Measurements from ENCODE around the gene SLC16A9.
A peak's percentile ranks its signal among the peaks of the same experiment; 100 is the strongest.
"Not testable (repeated sequence)": the region's sequence is repeated elsewhere in the genome, so short reads cannot be mapped to it uniquely, and the experiment has no call there.

The SLC16A9 gene

DNA sequence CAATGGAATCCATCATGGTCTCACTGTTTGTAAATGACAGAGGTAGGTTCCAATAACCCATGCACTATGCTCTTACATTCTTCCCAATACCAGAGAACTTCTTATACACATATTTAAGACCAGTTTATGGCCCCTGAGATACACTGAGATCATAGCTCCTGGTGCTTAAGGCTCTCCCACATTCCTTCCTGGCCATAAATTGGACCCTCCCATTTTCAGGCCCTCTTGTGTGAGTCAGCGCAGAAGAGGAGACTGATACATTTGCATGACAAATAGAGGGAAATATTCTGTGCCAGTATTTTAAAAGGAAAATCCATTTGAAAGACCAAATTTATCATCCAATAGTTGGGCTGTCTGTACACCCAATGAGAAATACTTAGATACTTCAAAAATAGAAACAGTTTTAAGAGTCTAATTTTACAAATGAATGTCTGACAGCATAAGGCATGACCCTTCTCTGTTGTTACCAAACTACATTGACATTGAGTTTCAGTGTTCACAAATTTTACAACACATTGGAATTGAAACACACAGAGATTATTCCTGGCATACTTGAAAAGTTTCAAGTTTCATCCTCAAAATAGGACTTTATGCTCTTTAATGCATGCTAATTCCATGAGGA lies 35.3 kb downstream of the SLC16A9 start:
- peak; percentile 44 for DNase-seq (ENCODE audit: low read depth)

DNA sequence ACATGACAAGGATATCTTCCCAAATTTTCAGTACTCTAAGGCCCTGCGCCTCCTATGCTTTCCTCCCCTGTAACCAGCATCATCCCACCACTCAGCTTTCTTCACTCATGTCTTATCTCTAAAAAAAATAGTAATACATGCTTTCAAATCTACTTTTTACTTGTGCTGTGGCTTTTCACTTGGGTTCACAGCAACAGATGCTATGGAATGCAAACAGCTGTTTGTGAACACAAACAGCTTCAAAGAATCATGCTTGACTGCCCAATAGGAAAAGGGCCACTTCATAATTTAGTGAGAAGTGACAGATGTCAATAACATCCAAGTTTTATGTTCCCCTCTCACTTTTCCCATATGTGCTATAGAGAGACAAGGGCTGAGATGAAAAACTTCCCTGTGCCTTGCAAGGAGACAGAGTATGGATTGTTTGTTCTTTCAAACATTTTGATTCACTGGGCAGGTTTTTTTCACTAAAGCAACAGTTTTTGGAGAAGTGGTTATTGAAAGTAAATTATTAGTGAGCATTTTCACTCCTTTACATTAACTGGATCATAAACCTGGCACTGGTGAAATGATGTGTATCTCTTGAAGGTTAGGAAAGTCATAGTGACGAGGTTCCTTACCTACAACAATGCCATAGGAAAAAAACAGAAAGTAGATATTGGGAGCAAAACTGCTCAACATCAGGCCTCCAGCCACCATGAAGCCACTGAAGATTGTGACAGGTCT lies 37.3 kb downstream of the SLC16A9 start:
- no peak for DNase-seq (ENCODE audit: low read depth)

DNA sequence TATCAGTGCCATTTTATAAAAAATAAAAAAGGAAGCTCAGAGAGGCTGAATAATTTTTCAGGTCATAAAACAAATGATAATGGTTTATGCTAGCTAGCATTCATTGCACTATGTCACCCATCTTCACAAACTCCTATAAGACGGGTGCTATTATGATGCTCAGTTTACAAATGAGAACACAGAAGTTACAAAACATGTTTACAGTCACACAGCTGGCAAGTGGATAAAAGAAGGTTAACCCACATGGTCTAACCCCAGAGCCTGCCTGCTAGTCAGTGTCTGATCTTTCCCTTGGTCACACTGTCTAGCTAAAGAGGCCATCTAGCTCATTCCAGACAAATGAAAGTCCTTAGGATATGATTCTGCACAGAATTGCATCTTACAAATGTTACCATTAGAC lies 39.4 kb downstream of the SLC16A9 start:
- DNase-seq (ENCODE audit: low read depth): no peak

DNA sequence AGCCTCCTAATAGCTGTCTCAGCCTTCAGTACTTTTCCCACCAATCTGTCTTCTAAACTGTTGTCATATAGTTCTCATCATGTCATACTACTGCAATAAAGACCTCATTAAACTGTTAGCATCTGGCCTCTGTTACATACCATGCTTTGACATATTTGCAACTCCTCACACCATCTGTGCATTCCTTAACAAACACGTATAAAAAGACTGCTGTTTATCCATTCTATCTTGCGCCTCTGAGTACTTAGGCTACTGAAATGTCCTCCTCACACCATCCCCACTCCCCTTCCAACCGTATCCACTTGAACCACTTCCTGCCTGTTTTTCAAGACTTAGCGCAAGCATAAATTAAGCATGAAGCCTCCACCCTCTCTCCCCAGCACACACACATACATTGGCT lies 41.6 kb downstream of the SLC16A9 start:
- peak; percentile 10 for DNase-seq (ENCODE audit: low read depth)

DNA sequence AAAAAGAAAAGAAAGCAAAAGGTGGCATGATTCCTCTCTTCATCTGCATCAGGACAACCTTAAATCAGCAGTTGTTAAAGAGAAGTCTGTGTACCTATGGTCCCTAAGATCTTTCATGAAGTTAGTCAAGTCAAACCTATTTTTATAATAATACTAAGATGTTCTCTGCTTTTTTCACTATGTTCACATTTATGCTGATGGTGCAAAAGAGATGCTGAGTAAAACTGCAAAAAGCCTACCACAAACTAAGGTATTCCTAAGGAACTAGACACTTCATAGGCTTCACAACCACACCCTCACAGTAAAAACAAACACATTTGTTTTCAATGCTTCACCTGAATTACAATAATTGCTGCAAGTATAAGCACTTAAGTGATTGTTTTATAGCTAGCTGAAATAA lies 43.3 kb downstream of the SLC16A9 start:
- DNase-seq (ENCODE audit: low read depth): no peak

DNA sequence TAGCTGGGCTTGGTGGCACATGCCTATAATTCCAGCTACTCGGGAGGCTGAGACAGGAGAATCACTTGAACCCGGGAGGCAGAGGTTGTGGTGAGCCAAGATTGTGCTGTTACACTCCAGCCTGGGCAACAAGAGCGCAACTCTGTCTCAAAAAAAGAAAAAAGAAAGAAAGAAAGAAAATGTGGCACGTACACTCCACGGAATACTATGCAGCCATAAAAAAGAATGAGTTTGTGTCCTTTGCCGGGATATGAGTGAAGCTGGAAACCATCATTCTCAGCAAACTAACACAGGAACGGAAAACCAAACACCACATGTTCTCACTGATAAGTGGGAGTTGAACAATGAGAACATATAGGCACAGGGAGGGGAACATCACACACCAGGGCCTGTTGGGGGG lies 46.4 kb downstream of the SLC16A9 start:
- DNase-seq (ENCODE audit: low read depth): not testable (repeated sequence)

DNA sequence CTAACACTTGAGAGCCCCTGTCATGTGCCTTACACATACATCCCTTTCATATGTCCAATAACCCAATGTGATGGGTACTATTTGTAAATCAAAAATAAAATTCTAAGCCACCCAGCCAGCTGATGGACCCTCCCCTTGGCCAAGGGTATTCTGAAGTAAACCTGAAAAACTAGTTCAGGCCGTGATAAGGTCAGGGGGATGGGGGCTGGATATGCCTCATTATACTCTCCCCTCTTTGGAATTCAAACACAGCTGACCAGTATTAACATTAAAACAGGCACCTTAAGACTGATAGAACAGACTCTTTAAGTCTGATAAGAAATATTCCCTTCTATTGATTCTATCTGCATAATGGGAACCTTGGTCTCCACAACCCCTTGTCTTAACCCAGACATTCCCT lies 51.9 kb downstream of the SLC16A9 start:
- no peak for DNase-seq (ENCODE audit: low read depth)

DNA sequence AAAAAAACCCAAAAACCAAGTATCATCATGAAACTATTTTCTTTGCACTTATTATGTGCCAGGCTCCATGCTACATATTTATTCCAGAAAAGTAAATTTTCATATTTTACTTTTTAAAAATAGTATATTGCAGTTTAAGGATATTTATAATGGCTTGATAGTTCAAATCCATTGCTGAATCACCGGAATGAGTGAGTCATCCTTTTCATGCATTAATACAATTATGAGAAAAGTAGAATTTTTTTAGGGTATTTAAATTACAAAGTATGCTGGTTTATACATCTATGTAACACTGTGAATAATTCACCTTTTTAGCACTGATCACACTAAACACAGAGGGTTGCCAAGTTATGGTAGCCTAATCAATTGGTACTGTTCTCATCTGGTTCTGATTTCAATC lies 54.3 kb downstream of the SLC16A9 start:
- no peak for DNase-seq (ENCODE audit: low read depth)

DNA sequence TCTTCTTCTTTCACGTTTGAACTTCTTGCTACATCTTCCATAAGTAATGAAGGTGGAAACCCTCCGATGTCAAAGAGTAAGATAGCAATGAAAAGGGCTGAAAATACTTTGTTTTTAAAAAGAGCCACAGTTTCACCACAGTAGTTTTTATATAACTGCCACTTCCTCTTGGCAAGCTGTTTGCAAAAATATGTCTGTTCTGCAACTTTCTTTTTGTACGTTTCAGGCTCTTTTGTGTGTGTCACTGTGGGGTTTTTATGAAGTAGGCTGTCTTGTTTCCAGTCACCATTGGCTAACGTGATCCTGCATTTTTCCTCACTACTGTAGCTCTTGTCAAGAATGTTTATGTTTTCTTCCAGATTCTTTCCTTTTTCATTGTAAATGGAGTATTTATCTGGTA lies 55.6 kb downstream of the SLC16A9 start:
- no peak for DNase-seq (ENCODE audit: low read depth)

DNA sequence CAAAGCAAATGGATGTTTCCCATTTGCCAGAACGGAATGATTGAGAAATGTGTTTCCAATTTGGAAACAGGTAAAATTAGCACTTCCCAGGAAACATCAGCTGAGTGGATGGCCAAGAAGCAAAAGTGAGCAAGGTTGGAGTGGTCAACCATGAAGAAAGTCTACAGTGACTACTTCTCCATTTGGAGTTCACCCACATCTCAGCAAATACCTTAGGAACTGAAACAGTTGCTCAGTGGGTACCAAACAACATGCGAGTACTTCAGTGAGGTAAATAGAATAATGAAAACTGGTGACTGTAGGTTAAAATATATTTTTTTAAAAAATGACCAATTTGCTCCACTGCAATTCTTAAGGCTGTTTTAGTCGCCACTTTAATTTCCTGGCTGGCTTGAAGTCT lies 57.7 kb downstream of the SLC16A9 start:
- no peak for DNase-seq (ENCODE audit: low read depth)

DNA sequence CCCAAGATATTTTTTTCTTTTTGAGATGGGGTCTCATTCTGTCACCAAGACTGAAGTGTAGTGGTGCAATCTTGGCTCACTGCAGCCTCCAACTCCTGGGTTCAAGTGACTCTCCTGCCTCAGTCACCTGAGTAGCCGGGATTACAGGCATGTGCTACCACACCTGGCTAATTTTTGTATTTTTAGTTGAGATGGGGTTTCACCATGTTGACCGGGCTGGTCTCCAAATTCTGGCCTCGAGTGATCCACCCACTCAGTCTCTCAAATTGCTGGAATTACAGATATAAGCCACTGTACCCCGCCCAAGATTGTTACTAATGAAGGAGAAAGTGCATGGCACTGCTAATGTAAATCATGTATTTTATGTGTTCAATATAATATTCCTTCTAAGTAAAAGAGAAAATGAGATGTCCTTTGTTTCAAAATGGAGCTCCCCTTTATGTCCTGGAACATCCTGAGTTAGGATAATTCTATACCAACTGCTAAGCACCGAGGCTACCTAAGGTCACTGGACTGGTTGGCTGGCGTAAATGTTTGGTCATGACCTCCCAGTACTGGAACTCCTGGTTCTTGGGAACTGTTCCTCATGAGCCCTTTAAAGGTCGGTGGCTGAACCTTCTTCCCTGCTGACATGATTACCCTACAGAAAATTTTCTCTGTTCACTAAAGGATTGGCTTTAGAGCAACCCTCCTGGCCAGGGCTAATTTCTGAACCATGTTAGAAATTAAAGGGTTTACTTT lies 59.9 kb downstream of the SLC16A9 start:
- DNase-seq (ENCODE audit: low read depth): no peak

DNA sequence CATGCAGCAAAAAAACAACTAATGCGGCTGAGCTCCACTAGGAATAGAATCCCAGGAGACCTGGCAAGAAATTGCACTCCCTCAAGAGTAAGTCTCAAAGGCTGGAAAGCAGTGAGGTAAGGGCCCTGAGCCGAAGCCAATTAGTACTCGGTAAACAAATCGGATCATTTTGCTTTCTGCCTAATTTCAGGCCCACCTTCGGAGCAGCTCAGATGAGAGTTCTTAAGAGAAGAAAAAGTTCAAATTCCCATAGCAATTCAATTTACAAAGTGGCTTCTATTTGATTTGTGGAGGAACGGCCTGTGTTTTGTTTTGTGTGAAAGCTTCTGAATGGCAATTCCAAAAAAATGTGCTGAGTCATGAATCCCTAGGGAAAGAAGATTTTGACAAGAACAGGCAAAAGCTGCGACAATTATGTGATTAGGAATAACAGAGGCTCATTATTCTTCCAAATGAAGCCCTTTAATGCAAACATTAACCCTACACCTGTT lies 60.9 kb downstream of the SLC16A9 start:
- no peak for DNase-seq (ENCODE audit: low read depth)

DNA sequence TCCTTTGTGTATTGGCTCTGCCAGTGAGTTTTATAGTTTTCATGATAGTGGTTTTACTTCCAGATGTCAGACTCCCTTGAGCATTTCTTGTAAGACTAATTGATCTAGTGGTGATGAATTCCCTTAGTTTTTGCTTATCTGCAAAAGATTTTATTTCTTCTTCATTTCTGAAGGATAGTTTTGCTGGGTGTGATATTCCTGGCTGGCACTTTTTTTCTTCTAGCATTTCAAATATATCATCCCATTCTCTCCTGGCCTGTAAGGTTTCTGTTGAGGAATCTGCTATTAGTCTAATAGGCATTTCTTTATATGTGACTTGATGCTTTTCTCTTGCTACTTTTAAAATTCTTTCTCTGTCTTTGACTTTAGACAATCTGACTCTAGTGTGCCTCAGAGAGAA lies 64.8 kb downstream of the SLC16A9 start:
- DNase-seq (ENCODE audit: low read depth): no peak

DNA sequence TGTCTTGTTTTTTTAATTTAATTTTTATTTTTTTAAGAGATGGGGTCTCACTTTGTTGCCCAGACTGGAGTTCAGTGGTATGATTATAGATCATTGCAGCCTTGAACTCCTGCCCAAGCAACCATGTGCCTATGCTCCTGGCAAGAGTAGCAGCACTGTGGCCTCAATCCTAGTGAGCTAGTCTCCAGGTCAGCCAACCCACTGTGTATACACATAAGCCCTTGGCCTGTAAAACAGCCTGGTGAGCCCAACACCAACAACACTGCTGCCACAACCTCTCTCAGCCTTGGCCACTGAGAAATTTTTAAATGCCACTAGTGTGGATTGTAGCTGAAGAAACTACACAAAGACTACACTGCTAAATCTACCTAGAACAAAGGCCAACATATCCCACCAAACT lies 68.0 kb downstream of the SLC16A9 start:
- DNase-seq (ENCODE audit: low read depth): not testable (repeated sequence)

DNA sequence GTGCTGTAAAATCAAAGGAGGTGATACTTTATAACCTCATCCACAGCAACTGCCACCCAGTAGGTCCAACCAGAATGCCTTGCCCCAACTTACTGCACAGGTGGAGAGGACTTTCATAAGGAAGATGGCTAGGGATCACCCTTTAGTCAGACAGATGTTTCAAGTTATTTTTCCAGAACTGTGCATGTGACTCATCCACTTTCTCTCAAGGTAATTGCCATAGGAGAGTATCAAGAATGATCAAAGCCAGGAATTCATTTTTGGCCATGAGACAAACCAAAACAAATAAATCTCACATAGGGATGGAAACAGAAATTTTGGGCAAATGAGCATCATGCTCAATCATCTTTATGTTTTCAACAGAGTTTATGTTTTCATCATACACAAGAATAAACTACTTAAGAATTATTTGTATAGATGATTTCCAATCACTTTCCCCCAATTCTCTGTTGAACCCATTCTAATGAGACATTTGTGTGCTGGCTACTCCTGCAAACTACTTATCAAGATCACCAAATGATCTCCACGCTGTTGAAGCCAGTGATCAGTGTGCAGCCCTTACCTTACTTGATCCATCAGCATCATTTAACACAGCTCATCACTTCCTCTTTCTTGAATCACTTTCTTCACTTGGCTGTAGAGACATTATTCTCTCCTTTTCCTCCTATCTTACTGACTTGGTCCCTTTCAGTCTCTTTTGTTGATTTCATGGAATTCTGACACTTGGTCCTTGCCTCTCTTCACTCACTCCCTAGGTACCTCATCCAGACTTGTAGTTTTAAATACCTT lies 74.0 kb downstream of the SLC16A9 start:
- no peak for DNase-seq (ENCODE audit: low read depth)

DNA sequence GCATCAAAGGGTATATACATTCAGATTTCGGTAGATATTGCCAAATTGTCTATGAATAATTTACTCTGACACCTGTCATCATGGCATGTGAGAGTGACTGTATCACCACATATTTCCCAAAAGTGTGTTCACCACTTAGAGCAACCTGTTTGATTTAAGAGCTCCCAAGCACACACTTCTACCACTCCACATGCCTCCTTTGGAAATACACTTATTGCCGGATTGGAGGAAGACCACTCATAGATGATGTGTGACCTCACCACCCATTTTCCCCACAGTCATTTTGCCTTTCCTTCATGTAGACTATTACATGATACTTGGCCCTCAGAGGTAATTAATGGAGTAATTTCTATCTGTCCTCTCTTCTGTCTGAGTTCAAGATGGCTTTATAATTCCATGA lies 75.5 kb downstream of the SLC16A9 start:
- no peak for DNase-seq (ENCODE audit: low read depth)

DNA sequence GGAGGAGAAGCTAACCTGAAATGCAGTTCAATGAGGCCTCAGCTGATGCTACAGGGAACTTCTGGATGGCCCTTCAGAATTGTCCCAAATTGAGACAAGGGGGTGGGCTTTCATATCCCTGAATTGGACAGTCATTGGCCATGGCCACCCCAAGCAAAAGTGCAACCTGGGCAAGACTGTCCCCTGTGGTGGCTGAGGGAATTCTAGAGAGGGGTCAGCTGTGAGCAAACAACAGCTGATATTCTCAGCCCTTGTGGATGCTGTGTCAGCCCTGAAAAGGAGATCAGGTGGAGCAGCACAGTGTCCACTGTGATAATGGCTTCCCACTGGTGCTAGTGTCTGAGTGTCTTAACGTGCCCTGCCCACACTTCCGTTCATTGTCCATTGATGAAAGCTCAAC lies 76.6 kb downstream of the SLC16A9 start:
- DNase-seq (ENCODE audit: low read depth): no peak

DNA sequence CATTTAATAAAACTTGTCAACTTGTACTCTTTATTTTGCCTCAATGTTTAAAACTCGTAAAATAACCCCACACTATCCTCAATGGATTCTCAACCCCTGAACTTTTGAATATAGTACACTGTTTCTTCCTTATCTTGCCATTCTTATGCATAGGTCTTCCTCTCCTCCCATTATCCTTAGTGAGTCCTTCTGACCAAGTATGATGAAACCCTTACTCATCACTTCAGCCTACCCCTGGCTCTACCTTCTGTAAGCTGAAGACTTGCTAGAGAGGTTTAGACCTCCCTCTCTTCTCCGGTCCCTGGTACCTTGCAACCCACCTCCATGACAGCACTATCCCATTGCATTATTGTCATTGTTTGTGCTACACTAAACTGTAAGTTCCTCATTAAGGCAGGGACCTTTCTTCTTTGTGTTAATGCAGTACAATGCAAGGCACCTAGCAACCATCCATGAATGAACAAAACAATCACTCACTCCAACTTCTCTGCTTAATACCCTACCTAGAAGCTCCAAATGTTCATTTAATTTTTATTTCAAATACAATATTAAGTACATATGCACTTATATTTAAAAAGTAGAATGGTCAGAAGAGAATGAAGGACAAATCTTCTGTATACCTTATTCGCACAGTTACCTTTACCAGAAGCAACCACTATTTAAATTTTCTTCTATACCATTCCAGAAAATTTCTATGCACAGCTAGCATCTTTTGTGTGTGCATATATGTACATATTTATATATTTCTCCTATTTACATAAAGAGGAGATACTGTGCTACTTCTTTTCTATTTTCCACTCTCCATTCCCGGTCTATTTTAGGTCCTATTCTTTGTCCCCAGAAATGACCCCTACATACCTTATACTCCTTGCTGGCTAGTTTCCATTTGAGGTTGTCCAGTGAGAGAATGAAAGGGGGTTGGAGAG lies 77.5 kb downstream of the SLC16A9 start:
- DNase-seq (ENCODE audit: low read depth): no peak

DNA sequence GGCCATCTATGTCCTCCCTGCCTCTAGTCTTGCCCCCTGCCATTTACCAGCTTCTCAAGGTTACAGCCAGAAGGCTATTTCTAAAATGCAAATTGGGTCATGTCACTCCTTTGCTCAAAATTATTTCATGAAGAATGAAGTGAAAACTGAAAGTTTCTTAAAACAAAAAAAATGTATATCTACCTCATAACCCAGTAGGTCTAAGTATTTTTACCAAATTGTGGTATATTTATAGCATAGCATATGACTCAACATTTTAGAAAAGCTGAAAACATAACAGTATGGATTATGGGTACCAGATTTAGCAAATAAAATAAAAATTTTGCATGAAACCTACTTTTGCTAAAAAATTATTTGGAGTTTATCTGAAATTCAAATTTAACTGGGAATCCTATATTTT lies 78.4 kb downstream of the SLC16A9 start:
- DNase-seq (ENCODE audit: low read depth): no peak

DNA sequence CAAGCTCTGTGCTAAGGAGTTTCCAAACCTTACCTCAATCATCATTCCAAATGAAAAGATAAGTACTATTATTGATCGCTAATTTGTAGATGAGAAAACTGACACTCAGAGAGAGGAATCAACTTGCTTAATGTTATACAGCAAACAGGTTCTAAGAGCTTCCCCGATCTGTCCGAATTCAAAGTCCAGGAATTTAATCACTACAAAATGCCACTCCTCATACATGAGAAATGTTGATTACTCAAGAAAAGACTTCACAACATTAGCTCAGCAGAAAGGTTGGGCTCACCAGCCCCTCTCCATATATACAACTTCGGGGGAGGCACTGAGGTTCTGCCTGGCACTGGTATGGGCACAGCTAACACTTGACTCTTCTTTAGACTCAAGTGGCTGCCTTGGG lies 80.7 kb downstream of the SLC16A9 start:
- DNase-seq (ENCODE audit: low read depth): no peak

DNA sequence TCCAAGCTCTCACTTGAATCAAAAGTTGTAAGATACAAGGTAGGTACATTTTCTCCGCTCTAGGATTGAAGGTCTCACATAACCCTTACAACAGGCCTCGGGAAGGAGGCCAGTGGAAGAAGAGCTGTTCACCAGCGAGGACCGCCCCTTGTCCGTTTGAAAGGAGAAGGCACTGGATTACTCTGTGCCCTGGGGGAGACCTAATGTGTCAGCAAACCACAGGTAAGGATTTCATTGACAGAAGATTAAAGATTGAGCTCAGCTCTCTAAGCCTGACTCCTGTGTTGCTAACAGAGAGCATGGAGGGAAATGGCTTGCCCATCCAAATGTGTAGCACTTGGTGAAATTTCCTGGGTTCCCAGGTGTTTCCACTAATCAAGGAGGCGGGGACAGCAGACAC lies 81.2 kb downstream of the SLC16A9 start:
- DNase-seq (ENCODE audit: low read depth): no peak
